Cardiac fibroblast (primary cell): ENCODE data around the gene PTPRCAP.

ENCODE experiments used
- DNase-seq, 2 donors: peaks; one replicate each; pipeline versions ENCODE4 v3.0.0 to v3.0.0-alpha.2; 2010; ENCODE audit warnings: low read depth in 2 of 2
- H3K4me3 ChIP-seq, 2 donors: replicated peaks in 1 of 2; 1 replicate in 1 of 2; 2 replicates in 1 of 2; pipeline ENCODE4 v1.5.1; 2011; ENCODE audit warnings: low read depth in 2 of 2, low read length in 2 of 2, mild to moderate bottlenecking in 2 of 2, moderate library complexity in 1 of 2
- TF ChIP-seq, protein P1 (sequence below): IDR thresholded peaks from one replicate; pipeline ENCODE4 v1.5.1; 2011; ENCODE audit warnings: low read depth, mild to moderate bottlenecking, low read length, inconsistent platforms

The PTPRCAP gene

DNA sequence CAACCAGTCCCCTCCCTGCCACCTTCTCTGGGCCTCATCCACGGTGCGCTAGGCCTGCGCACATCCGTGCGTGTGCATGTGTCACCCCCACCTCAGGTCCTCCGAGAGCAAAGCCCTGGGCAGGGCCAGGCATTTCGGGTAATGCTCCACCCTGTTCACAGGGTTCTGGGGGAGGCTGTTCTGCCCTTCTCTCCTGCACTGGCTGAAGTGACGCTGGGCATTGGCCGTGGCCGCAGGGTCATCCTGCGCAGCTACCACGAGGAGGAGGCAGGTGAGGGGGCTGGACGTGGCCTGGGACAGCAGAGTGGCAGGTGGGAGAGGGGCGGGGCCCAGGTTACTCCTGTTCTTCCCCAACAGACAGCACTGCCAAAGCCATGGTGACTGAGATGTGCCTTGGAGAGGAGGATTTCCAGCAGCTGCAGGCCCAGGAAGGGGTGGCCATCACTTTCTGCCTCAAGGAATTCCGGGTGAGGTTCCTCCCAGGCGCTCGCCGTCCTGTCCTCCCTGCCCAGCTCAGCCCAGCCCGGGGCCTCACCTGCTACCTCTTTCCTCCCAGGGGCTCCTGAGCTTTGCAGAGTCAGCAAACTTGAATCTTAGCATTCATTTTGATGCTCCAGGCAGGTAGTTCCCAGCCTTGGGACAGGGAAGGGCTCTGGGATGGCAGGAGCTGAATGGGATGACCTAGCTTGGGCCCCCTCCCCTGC lies 41.8 kb downstream of the PTPRCAP start:
- TF ChIP-seq, protein P1, sequence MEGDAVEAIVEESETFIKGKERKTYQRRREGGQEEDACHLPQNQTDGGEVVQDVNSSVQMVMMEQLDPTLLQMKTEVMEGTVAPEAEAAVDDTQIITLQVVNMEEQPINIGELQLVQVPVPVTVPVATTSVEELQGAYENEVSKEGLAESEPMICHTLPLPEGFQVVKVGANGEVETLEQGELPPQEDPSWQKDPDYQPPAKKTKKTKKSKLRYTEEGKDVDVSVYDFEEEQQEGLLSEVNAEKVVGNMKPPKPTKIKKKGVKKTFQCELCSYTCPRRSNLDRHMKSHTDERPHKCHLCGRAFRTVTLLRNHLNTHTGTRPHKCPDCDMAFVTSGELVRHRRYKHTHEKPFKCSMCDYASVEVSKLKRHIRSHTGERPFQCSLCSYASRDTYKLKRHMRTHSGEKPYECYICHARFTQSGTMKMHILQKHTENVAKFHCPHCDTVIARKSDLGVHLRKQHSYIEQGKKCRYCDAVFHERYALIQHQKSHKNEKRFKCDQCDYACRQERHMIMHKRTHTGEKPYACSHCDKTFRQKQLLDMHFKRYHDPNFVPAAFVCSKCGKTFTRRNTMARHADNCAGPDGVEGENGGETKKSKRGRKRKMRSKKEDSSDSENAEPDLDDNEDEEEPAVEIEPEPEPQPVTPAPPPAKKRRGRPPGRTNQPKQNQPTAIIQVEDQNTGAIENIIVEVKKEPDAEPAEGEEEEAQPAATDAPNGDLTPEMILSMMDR: no peak
- H3K4me3 ChIP-seq: no peak overlapping the region
- no peak for DNase-seq

GRCh38 chr11:67393990-67394389 lies 43.5 kb downstream of the PTPRCAP start:
- no peak overlapping the region for H3K4me3 ChIP-seq
- TF ChIP-seq, protein P1: no peak
- no peak for DNase-seq

DNA sequence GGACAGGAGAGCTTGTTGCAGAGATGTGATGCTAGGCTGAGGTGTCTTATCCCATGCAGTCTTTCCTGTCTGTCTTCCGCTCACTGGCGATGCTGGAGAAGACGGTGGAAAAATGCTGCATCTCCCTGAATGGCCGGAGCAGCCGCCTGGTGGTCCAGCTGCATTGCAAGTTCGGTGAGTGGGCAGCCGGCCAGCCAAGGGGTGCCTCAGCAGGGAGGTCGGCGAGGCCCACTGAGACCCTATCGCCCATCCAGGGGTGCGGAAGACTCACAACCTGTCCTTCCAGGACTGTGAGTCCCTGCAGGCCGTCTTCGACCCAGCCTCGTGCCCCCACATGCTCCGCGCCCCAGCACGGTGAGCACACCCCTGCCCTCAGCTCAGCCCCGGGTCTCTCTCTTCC lies 44.0 kb downstream of the PTPRCAP start:
- TF ChIP-seq, protein P1: no peak
- no peak overlapping the region for H3K4me3 ChIP-seq
- DNase-seq: no peak

DNA sequence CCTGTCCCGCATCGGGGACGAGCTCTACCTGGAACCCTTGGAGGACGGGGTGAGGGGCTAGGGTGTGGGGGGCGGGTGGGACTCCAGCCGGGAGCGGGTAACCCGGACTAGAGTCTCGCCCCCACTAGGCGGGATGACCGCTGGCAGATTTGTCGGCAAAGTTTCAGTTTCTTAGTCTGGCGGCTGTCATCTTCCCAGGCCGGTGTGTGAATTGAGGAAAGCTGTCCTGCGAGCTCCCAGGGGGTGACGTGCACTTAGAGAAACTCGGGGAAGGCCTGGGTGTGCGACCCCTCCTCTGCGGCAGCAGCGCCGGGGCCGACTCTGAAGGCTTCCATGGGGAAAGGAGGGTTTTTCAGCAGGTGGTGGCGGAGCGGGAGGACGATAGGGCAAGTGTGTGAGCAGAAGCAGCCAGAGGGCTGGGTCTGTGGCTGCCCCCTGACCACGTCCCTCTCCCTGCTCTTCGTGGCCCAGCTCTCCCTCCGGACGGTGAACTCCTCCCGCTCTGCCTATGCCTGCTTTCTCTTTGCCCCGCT lies 45.2 kb downstream of the PTPRCAP start:
- TF ChIP-seq, protein P1: no peak
- peak overlapping the region; percentile 85 to 94 for H3K4me3 ChIP-seq
- DNase-seq: no peak

DNA sequence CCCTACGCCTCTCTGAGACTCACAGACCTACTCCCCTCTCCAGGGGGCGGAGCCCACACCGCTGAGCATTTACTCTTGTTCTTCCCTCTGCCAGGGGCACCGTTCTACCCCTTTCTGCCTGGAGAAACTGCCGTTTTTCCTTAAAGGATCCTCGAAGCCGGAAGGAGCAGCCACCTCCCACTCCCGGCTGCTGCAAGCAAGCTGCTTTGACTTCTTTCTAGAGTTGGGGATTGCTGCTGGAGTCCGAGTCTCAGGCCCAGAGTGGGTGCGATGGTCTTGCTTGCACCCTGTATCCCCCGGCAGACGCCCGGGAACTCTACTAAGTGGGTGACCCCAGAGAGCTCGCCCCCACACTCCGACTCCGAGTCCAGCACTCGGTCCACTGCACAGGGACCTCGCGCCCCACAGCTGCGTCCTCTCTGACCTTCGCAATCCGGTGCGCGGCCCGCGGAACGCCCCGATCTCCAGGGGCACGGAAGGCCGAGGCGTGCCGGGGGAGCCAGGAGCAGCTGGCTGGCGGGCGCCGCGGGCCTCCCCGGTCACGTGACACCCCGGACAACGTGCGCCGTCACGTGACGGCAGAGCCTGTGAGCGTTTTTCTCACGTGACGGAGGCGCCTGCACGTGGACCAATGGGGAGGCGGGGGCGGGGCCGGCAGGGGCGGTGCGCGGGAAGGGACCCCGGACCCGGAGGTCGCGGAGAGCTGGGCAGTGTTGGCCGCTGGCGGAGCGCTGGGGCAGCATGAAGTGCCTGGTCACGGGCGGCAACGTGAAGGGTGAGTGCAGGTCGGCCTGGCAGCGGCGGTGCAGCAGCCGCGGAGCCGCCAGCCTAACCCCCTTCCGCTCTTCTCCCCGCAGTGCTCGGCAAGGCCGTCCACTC lies 45.9 kb downstream of the PTPRCAP start, which contains the start of gene RAD9A:
Gene RAD9A, plus strand, starts transcription at position 683 of the 879 bp plus-strand sequence. Its CDS starts 59 bp downstream, at position 742.
- DNase-seq: peak; percentile 89 to 95
- TF ChIP-seq, protein P1: no peak
- peak within 1 kb of the TSS; percentile 85 to 94 for H3K4me3 ChIP-seq

DNA sequence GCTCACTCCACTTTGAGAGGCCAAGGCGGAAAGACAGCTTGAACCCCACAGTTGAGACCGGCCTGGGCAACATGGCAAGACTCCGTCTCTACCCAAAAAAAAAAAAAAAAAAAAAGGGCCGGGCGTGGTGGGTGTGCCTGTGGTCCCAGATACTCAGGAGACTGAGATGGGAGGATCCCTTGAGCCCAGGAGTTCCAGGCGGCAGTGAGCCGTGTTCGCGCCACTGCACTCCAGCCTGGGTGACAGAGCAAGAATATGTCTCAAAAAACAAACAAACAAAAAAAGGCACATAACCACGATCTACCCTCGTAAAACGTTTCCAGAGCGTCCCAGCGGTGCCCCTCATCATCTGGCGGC lies 46.6 kb downstream of the PTPRCAP start:
- peak overlapping the region; percentile 85 to 94 for H3K4me3 ChIP-seq
- TF ChIP-seq, protein P1: no peak
- DNase-seq: no peak
